ENCODE data around the gene MEAK7.

The MEAK7 gene

DNA sequence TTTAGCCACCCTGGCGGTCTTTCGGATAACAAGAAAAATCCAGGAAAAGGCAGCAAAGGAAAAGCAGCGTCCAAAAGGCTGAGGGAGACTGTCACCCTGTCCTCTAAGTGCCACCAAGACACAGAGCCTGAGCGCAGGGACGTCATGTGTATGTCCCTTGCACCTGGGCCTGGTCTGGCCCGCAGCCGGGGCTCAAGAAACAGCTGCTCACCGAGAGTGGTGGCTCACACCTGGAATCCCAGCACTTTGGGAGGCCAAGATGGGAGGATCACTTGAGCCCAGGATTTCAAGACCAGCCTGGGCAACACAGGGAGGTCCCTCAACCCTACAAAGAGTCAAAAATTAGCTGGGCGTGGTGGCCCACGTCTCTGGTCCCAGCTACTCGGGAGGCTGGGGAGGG is 9.2 kb upstream of the MEAK7 start:
- DNase-seq (ENCODE audit: insufficient read length, low spot score) (no peak), FAIRE-seq (no peak)
- no peak for TF ChIP-seq POLR2A (IDR thresholded peaks at IDR 0.05; ENCODE audit: low read depth, low read length)

GRCh38 chr16:84513123-84513522 is 8.7 kb upstream of the MEAK7 start:
- no peak for TF ChIP-seq POLR2A (IDR thresholded peaks at IDR 0.05; ENCODE audit: low read depth, low read length)
- FAIRE-seq (no peak), DNase-seq (ENCODE audit: insufficient read length, low spot score) (peak; percentile 49)

DNA sequence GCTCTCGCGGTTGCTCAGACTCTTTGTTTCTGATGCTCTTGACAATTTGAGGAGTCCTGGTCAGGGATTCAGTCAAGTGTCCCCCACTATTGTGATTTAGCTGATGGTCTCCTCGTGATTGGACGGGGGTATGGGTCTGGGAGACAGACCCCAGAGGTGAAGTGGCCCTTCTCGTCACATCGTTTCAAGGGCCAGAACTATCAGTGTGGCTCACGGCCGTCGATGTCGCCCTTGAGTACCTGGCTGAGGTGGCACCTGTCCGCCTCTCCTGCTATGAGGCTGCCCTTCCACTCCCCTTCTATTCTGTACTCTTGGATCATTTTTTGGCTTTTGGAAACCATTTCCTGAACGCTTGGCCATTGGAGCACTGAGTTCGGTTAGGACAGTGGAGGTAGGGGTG is 7.4 kb upstream of the MEAK7 start:
- FAIRE-seq = no peak
- TF ChIP-seq POLR2A (IDR thresholded peaks at IDR 0.05; ENCODE audit: low read depth, low read length) = no peak
- DNase-seq (ENCODE audit: insufficient read length, low spot score) = no peak

DNA sequence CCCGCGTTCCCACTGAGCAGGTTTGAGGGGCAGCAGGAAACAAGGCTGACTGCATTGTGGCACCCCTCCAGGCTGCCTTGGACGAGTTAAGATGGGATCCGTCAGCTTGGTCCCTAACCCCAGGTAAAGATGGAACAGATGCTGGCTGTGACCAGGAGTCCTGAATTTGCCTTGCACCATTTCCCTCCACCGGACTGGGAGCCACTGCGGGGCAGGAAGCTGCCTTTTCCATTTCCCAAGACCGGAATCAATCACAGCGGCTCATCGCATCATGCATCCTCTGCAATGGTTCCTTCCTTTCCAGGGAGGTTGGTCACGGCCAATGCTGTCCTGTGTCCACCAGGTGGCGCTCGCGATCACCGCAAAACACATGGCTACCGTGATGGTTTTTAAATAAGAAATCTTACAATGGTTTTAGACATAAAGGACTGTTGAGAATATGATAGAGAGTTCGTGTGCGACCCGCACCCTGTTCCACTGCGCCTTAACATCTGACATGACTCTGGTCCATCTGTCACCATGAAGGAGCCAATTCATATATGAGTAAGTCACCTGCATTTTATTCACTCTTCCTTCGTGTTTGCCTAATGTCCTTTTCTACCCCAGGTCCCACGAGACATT is 6.8 kb upstream of the MEAK7 start:
- FAIRE-seq (no peak), DNase-seq (ENCODE audit: insufficient read length, low spot score) (peak; percentile 71)
- TF ChIP-seq POLR2A (IDR thresholded peaks at IDR 0.05; ENCODE audit: low read depth, low read length) = no peak

DNA sequence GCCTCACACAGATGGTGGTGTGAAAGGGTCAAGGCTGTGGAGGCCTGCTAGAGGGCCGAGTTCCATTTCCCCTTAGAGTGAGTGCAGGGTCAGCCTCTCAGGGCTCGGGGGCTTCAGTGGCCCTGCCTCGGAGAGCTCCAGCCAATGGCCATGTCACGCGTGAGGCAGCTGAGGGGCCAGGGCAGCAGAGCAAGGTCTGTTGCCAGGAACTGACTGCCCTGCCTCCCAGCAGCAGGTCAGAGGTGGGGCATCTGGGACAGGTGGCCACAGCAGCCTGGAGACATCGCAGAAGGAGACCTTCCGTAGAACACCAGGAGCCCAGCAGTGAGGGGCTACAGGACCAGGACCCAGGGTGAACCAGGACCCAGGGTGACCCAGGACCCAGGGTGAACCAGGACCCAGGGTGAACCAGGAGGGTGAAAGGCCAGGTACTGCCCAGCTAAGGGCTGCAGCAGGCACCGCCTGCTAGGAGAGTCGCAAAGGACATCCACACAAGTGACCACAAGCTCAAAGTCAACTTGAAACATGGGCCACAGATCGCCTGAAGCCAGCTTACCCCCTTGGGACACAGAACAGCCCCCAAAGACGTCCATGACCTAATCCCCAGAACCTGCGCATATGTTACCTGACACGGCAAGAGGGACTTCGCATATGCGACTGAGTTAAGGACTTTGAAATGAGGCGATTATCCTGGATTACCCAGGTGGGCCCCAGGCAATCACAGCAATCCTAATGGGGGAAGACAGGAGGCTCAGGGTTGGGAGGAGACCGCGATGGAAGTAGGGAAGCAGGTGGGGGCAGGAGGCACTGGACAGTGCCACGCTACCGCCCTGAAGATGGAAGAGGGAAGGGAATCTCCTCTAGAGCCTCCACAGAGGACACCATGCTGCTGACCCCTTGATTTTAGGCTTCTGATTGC is 4.8 kb upstream of the MEAK7 start:
- TF ChIP-seq POLR2A (IDR thresholded peaks at IDR 0.05; ENCODE audit: low read depth, low read length) = no peak
- no peak for FAIRE-seq
- DNase-seq (ENCODE audit: insufficient read length, low spot score) = no peak

DNA sequence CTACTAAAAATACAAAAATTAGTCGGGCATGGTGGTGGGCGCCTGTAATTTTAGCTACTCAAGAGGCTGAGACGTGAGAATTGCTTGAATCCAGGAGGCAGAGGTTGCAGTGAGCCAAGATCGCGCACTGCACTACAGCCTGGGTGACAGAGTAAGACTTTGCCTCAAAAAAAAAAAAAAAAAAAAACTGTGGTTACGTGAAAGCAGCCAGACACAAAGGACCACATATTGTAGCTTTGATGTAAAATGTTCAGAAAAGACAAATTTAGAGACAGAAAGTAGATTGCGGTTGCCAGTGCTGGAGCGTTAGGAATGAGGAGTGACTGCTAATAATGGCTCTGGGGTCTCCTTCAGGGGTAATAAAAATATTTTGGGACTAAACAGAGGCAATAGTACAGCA is 4.0 kb upstream of the MEAK7 start:
- DNase-seq (ENCODE audit: insufficient read length, low spot score) = no peak
- no peak for FAIRE-seq
- no peak for TF ChIP-seq POLR2A (IDR thresholded peaks at IDR 0.05; ENCODE audit: low read depth, low read length)

GRCh38 chr16:84507011-84507982 is 2.8 kb upstream of the MEAK7 start:
- FAIRE-seq (no peak), DNase-seq (ENCODE audit: insufficient read length, low spot score) (no peak)
- no peak for TF ChIP-seq POLR2A (IDR thresholded peaks at IDR 0.05; ENCODE audit: low read depth, low read length)

- FAIRE-seq = no peak
- no peak for TF ChIP-seq POLR2A (IDR thresholded peaks at IDR 0.05; ENCODE audit: low read depth, low read length)
Measured at GRCh38 chr16:84505249-84506187, 1.1 kb upstream of the MEAK7 start.

GRCh38 chr16:84503751-84504395 is 586 bp downstream of the MEAK7 start:
- no peak for FAIRE-seq
- 0 out of 2 replicates have a peak, but pooled peaks have one; percentile 12 for TF ChIP-seq POLR2A (IDR thresholded peaks at IDR 0.05; ENCODE audit: low read depth, low read length)

More at GRCh38 chr16:84505249-84506187, 1.1 kb upstream of the MEAK7 start:
- no peak for DNase-seq (ENCODE audit: insufficient read length, low spot score)

GRCh38 chr16:84502581-84502980 is 1.9 kb downstream of the MEAK7 start:
- FAIRE-seq (no peak), DNase-seq (ENCODE audit: insufficient read length, low spot score) (no peak)
- TF ChIP-seq POLR2A (IDR thresholded peaks at IDR 0.05; ENCODE audit: low read depth, low read length) = no peak

More at GRCh38 chr16:84503751-84504395, 586 bp downstream of the MEAK7 start:
- DNase-seq (ENCODE audit: insufficient read length, low spot score) = no peak

GRCh38 chr16:84502075-84502474 is 2.4 kb downstream of the MEAK7 start:
- DNase-seq (ENCODE audit: insufficient read length, low spot score) (no peak), FAIRE-seq (no peak)
- no peak for TF ChIP-seq POLR2A (IDR thresholded peaks at IDR 0.05; ENCODE audit: low read depth, low read length)

DNA sequence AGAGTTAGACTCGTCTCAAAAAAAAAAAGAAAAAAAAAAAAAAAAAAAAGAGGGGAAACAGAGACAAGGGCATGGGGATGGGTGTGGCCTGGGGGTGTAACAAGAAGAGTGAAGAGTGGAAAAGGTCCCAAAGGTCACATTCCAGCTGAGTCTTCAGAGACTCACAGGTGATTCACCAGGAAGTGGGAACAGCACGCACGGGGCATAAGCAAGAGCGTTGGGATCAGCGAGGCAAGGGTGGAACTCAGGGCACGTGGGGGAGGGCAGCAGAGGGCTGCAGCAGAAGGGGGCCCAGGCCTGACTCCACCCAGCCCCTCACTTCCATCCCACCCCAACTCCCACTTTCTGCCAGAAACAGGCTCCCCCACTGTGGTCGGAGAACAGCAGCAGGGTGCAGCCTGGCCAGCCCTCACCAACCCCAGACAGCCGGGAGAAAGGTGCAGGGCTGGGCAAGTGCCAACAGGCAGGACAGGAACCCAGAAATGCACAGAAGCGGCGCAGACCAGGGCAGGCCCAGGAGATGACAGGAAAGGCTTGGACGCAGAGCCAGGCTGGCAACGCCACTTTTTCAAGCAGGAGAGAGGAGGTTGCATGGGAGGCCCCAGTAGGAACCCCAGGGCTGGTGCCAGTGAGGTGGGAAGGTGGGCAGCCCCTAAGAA is 3.3 kb downstream of the MEAK7 start:
- no peak for TF ChIP-seq POLR2A (IDR thresholded peaks at IDR 0.05; ENCODE audit: low read depth, low read length)
- FAIRE-seq (no peak), DNase-seq (ENCODE audit: insufficient read length, low spot score) (peak; percentile 72)

Data from H54 (cell line).